Subcutaneous abdominal adipose tissue (tissue), 5 donors: ENCODE measurements around the gene POLR3A.

Experiments used
- H3K27ac ChIP-seq: one replicate; pipeline ENCODE4 v1.7.0; 2013; ENCODE audit warnings: low read depth, mild to moderate bottlenecking, inconsistent platforms, low read length, moderate library complexity
- H3K27me3 ChIP-seq, 5 donors: one replicate each; pipeline ENCODE4 v1.7.0; 2013; ENCODE audit warnings: low read length in 5 of 5, inconsistent platforms in 1 of 5; ENCODE audit not compliant: control insufficient read depth in 5 of 5, insufficient read depth in 4 of 5
- H3K36me3 ChIP-seq, 5 donors: one replicate each; pipeline ENCODE4 v1.7.0; 2013; ENCODE audit warnings: low read length in 5 of 5; ENCODE audit not compliant: control insufficient read depth in 5 of 5, insufficient read depth in 5 of 5
- H3K4me1 ChIP-seq, 5 donors: one replicate each; pipeline ENCODE4 v1.7.0; 2013; ENCODE audit warnings: low read length in 5 of 5, mild to moderate bottlenecking in 3 of 5, moderate library complexity in 1 of 5; ENCODE audit not compliant: control insufficient read depth in 5 of 5, insufficient read depth in 5 of 5
- H3K4me3 ChIP-seq, 5 donors: one replicate each; pipeline ENCODE4 v1.7.0; 2013; ENCODE audit warnings: low read length in 5 of 5, low read depth in 1 of 5
- H3K9ac ChIP-seq, 5 donors: one replicate each; pipeline ENCODE4 v1.7.0; 2013; ENCODE audit warnings: low read length in 5 of 5, mild to moderate bottlenecking in 4 of 5, moderate library complexity in 3 of 5
- H3K9me3 ChIP-seq, 5 donors: one replicate each; pipeline ENCODE4 v1.7.0; 2013; ENCODE audit warnings: low read length in 5 of 5; ENCODE audit not compliant: control insufficient read depth in 5 of 5
- donor health status: healthy.
- donor health status: healthy.
- donor health status: healthy.
- donor health status: healthy.
- donor health status: healthy.

POLR3A gene

DNA sequence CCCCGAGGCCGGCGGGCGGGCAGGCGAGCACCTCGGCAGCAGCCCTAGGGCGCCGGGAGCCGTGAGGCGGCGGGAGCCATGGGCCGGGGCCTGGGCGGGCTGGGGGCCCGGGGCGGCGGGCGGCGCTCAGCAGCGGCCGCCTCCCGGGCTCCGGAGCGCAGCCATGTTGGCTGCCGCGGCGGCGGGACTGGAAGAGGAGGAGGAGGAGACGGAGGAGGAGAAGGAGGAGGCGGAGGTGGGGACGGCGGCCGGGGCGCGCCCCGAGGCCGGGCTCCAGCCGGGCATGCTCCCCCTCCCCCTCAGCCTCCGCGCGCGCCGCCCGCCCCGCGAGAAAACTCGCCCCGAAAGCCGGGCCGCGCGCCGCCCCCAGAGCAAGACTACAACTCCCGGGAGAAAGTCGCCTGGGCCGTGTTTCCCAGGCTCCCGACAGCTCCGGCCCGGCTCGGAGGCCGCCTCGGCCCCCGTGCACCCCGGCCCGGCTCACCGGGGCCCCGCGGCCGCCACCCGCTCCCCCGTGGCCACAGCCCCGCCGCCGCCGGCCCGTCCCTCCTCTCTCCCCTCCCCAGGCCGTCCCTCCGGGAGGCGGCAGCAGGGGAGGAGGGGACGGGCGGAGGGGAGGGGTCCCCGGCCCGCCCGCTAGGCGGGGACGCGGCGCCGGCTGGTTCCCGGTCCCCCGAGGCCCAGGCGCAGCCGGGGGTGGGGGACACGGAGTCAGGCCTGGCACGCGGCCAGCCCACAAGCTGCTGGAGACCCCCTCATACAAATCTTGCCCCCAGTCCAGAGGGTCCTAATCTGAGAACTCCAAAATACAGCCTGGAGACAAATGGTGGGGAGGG is 102.5 kb downstream of the POLR3A start, which contains the start of gene DLG5:
DLG5 (minus strand) TSS at position 190 of the 836 bp plus-strand sequence. CDS start 235 bp downstream, outside the sequence.
- H3K27me3 ChIP-seq = no peaks in the 10 kb centered on the region
- peaks cover 8 to 26% (median 24%) of the 10 kb centered on the region in 5 donors for H3K4me1 ChIP-seq
- H3K36me3 ChIP-seq = no peaks in the 10 kb centered on the region
- H3K4me3 ChIP-seq = peak within 1 kb of the TSS; percentile 80 to 96 (median 83)
- H3K27ac ChIP-seq = peak within 1 kb of the TSS; percentile 41
- H3K9ac ChIP-seq = peak within 1 kb of the TSS; percentile 73 to 86 (median 76)
- peaks cover 0 to 7% (median 0%) of the 10 kb centered on the region in 5 donors for H3K9me3 ChIP-seq

DNA sequence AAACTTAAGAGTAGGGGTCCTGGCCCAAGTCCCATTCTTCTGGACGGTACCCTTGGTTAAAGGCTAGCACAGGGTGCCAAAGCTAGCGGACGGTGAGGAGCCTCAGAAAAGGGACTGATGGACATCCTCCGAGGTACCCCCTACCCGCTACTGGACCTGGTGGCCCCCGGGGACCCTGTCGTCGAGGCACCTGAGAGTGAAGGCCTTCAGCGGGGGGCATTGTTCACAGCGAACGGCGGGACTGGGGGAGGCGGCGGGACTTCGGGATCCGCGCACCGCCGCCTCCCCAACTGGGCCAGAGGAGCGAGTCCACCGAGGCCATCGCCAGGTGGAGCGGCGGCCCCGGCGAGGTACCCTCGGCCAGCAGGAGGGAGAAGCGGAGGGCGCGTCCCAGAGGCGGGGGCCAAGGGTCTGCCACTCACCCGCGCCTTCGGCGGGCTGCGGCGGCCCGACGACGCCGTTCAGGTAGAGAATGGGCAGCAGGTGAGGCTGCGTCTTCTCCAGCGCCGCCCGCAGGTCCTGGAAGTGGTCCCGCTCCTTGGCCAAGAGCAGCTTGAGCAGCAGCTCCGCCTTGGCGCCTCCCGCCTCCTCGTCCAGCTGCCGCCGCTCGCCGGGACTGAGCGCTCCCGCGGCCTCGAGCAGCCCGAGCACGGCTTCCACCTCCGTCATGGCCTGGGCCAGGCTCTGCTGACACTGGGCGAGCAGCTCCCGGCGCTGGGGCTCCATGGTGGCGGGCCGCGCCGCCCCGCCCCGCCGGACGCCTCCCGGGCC is 103.3 kb downstream of the POLR3A start:
- H3K27ac ChIP-seq = peak overlapping the region; percentile 41
- H3K27me3 ChIP-seq = no peaks in the 10 kb centered on the region
- H3K4me1 ChIP-seq = peaks cover 8 to 26% (median 24%) of the 10 kb centered on the region in 5 donors
- peak overlapping the region; percentile 73 to 86 (median 76) for H3K9ac ChIP-seq
- H3K9me3 ChIP-seq = peaks cover 0 to 7% (median 0%) of the 10 kb centered on the region in 5 donors
- no peaks in the 10 kb centered on the region for H3K36me3 ChIP-seq
- H3K4me3 ChIP-seq = peak overlapping the region; percentile 80 to 96 (median 83)

DNA sequence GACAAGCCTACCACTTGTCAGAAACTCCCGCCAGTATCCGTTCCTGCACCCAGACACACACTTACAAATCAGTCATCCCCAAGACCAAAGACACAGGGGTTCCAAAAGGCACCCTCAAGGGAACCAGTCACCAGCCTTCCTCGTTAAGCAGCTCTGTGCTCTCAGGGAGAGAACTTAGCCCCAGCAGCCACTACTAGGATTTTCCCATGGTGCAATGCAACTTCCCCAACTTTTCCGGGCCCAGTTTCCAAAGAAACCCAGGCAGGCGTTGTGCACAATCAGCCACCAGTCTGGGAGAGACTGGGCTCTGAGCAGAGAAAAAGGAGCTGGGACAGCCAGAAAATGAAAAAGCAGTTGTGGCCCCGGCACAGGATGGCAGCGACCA is 103.9 kb downstream of the POLR3A start:
- peak overlapping the region; percentile 73 to 86 (median 76) for H3K9ac ChIP-seq
- H3K27ac ChIP-seq = peak overlapping the region; percentile 41
- H3K27me3 ChIP-seq = no peaks in the 10 kb centered on the region
- peaks cover 8 to 29% (median 24%) of the 10 kb centered on the region in 5 donors for H3K4me1 ChIP-seq
- peak overlapping the region; percentile 80 to 96 (median 83) for H3K4me3 ChIP-seq
- peaks cover 0 to 7% (median 0%) of the 10 kb centered on the region in 5 donors for H3K9me3 ChIP-seq
- H3K36me3 ChIP-seq = no peaks in the 10 kb centered on the region

DNA sequence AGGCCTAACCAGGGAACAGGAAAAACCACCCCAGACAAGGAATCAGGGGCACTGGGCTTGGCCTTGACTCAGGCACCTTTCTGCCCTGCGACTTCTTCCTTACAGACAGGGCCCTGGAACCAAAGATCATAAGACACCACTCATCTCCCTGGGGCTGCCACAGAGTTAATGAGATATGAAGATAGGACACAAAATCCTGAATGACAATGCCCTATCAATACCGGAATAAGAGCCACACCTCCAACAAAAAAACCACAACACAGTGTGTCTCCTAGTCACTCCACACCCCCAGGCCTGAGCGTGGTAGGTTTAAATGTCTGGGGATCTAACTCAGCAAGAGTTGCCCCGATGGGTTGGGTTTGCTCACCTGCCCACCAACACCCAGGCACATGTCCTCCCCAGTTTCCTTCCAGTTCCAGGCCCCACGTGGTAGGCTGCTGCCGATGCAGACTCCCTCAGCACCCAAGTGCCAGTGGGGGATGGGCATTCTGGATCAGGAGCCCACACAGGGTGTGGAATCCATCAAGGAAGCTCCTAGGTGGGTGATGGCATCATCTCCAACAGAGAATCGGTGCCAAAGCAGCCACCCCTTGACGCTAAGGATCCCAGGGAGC is 106.6 kb downstream of the POLR3A start:
- no peaks in the 10 kb centered on the region for H3K27me3 ChIP-seq
- peaks cover 7 to 30% (median 26%) of the 10 kb centered on the region in 5 donors for H3K4me1 ChIP-seq
- no peak overlapping the region for H3K27ac ChIP-seq
- no peak overlapping the region for H3K4me3 ChIP-seq
- no peaks in the 10 kb centered on the region for H3K9me3 ChIP-seq
- no peaks in the 10 kb centered on the region for H3K36me3 ChIP-seq
- no peak overlapping the region for H3K9ac ChIP-seq

DNA sequence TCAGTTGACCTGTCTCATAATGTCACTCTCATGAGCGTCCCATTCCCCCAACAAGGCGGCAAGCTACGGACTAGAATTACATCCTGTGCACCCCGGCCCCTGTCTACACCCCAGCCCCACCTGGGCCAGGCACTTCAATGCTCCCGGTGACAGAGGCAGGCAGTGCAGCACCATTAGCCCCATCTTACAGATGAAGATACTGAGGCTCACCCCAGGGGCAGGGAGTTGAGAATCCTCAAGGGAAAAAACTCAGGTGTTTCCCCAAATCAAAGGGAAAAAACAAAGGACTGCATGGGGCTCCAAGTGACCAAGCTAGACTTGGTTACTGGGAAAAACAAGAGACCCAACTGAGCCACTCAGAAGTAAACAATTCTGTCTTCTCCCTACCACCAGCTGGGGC is 107.3 kb downstream of the POLR3A start:
- Histone ChIP-seq H3K36me3 (no peaks in the 10 kb centered on the region), H3K4me3 (no peak overlapping the region), H3K9me3 (no peaks in the 10 kb centered on the region), H3K27ac (no peak overlapping the region), H3K27me3 (no peaks in the 10 kb centered on the region), H3K9ac (no peak overlapping the region), H3K4me1 (peaks cover 4 to 23% (median 20%) of the 10 kb centered on the region in 5 donors)

DNA sequence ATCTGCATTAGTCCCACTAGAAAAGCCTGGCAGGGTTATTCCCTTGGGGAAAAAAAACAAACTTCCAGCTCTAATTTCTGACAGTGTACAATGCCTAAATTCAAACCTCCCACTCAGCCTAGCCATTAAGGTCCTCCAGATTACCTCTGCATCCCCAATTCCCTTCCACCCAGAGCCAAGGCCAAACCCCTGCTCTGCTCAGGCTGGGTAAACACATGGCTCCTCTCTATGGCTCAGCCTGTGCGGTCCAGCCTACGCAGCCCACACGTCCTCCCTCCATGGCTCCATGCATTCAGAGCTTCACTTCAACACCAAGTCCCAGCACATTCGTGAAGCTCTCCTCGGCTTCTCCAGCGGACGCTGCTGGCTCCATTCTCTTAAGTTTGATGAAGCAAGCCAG is 107.9 kb downstream of the POLR3A start:
- H3K4me1 ChIP-seq = peaks cover 4 to 23% (median 20%) of the 10 kb centered on the region in 5 donors
- H3K27me3 ChIP-seq = no peaks in the 10 kb centered on the region
- H3K9me3 ChIP-seq = no peaks in the 10 kb centered on the region
- H3K27ac ChIP-seq = no peak overlapping the region
- H3K9ac ChIP-seq = no peak overlapping the region
- no peaks in the 10 kb centered on the region for H3K36me3 ChIP-seq
- no peak overlapping the region for H3K4me3 ChIP-seq

DNA sequence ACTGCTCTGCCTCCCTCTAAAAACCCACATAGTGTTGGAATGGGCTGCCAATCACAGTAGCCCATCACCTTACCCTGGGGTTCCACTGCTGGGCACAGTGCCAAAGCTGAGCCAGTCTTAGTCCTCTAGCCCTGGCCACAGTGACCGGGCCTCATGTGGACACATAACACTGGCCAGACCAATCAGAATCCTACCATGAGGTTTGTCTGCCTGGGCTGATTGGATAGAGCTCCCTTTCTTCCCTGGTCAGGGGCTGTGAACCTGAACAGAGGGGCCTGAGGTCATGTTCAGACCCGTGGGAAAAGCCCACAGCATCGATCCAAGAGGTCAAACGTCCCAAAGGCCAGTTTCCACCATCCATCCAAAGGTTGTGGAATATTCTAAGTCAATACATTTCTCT is 108.8 kb downstream of the POLR3A start:
- Histone ChIP-seq H3K27me3 (no peaks in the 10 kb centered on the region), H3K9me3 (no peaks in the 10 kb centered on the region), H3K4me1 (peaks cover 2 to 16% (median 13%) of the 10 kb centered on the region in 5 donors), H3K4me3 (no peak overlapping the region), H3K27ac (no peak overlapping the region), H3K9ac (no peak overlapping the region), H3K36me3 (no peaks in the 10 kb centered on the region)

DNA sequence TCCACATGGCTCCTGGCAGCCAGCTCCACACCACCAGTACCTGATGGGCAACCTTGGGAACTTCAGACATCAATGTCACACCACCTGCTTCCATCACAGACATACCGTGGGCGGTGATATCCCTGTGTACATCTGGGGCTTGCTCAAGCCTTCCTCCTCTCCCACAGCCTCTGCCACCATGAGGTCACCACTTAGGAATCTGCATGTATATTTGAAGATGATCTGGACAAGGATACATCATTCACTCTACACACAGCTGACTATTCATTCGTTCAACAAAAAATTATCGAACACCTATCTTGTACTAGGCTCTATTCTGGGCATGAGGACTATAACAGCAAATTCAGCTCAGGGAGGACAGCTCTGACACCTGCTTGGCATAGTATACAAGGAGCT is 109.6 kb downstream of the POLR3A start:
- Histone ChIP-seq H3K4me3 (no peak overlapping the region), H3K27ac (no peak overlapping the region), H3K36me3 (no peaks in the 10 kb centered on the region)

More for the DNA sequence above, 109.6 kb downstream of the POLR3A start:
- peaks cover 0 to 11% (median 5%) of the 10 kb centered on the region in 5 donors for H3K4me1 ChIP-seq
- no peaks in the 10 kb centered on the region for H3K9me3 ChIP-seq
- no peaks in the 10 kb centered on the region for H3K27me3 ChIP-seq
- H3K9ac ChIP-seq = no peak overlapping the region
